Esophagus (tissue), 2 donors: Measurements from ENCODE around the gene PPFIA4. TPM values are rescaled to one million over a fixed set of nuclear protein-coding genes. Genes with fewer than 3 reads are reported as not detected.

Experiments
- H3K27ac ChIP-seq, 2 donors: one replicate each; pipeline ENCODE4 v1.5.1; 2013; ENCODE audit warnings: low read depth in 2 of 2, mild to moderate bottlenecking in 2 of 2, inconsistent platforms in 1 of 2, low read length in 1 of 2, moderate library complexity in 1 of 2
- H3K27me3 ChIP-seq, 2 donors: one replicate each; pipeline ENCODE4 v1.6.1; 2013; ENCODE audit warnings: low read length in 2 of 2, control low read depth in 1 of 2, mild to moderate bottlenecking in 1 of 2; ENCODE audit not compliant: insufficient read depth in 2 of 2, control insufficient read depth in 1 of 2
- H3K36me3 ChIP-seq, 2 donors: one replicate each; pipeline ENCODE4 v1.6.1; 2013; ENCODE audit warnings: low read length in 1 of 2; ENCODE audit not compliant: control insufficient read depth in 2 of 2, insufficient read depth in 2 of 2
- H3K4me1 ChIP-seq, 2 donors: one replicate each; pipeline ENCODE4 v1.6.1; 2013; ENCODE audit warnings: low read length in 1 of 2; ENCODE audit not compliant: control insufficient read depth in 2 of 2, insufficient read depth in 2 of 2
- H3K4me3 ChIP-seq, 2 donors: one replicate each; pipeline ENCODE4 v1.5.1; 2013; ENCODE audit warnings: low read length in 2 of 2, mild to moderate bottlenecking in 2 of 2, low read depth in 1 of 2, moderate library complexity in 1 of 2
- H3K9me3 ChIP-seq, 2 donors: one replicate each; pipeline ENCODE4 v1.6.1; 2013; ENCODE audit warnings: mild to moderate bottlenecking in 2 of 2, low read depth in 1 of 2, low read length in 1 of 2, moderate library complexity in 1 of 2; ENCODE audit not compliant: control insufficient read depth in 2 of 2, insufficient read depth in 1 of 2
- WGBS, 2 donors: extraction: QIAGEN DNeasy Blood & Tissue Kit; methylation state at CpG; one replicate each; pipeline ENCODE4 v1.1.7; 2013; 5-methylcytosine and 5-hydroxymethylcytosine counted together
- polyA plus RNA-seq, 2 donors: library from polyadenylated mRNA; stranded (reverse); fragments of 200-250 nt; gene quantifications; one replicate each; pipeline ENCODE4 v1.2.3, GENCODE V29; 2013
- donor health status: healthy with polysubstance abuse.
- donor health status: Bipolar disorder and iron deficiency.

The PPFIA4 gene
- polyA plus RNA-seq, 2 donors, result 0.84 to 4.1 TPM

DNA sequence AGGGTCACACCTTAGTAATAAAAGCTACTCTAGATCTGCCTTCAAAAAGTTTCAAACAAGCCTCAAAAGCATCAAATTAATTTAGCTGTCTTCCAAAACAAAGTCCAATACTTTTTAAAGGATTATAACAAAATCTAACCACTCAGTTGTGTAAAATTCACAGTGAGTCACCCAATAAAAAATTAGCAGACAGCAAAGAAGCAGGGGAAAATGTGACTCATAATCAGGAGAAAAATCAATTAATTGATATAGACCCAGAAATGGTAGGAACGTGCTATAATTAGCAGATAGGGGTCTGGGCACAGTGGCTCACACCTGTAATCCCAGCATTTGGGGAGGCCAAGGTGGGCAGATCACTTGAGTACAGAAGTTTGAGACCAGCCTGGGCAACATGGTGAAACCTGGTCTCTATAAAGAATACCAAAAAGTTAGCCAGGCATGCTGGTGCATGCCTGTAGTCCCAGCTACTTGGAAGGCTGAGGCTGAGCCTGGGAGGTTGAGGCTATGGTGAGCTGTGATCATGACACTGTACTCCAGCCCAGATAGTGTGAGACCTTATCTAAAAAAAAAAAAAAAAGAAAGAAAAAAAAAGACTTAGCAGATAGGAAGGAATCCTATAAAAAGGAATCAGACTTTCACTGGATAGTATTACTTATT is 67.6 kb downstream of the PPFIA4 start:
- 65 to 74% methylated on average over 1 of the region's 1 CpG for WGBS, 2 donors
- no peaks in the 10 kb centered on the region for H3K9me3 ChIP-seq
- H3K4me1 ChIP-seq, result peaks cover 0 to 4% of the 10 kb centered on the region in 2 donors
- no peak overlapping the region for H3K27ac ChIP-seq
- H3K36me3 ChIP-seq, result no peaks in the 10 kb centered on the region
- H3K27me3 ChIP-seq, result no peaks in the 10 kb centered on the region
- H3K4me3 ChIP-seq, result no peak overlapping the region

DNA sequence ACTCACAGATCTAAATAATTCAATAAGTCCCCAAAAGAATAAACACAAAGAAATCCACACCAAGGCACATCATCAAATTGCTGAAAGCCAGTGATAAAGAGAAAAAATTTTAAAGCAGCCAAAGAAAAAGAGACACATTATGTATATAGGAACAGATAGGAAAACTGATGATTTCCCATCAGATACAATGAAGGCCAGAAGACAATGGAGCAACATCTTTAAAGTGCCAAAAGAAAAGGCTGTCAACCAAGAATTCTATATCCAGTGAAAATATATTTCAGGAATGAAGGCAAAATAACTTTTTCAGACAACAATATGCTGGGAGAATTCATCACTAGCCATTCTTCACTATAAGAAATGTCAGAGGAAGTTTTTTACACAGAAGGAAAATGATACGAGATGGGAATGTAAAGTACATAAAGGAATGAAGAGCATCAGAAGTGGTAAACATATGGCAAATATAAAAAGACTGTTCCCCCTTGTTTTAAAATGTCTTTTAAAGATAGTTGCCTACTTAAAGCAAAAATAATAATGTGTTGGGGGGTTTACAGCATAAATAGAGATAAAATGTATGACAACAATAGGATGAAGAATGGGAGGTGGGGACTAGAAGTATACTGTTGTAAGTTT is 68.9 kb downstream of the PPFIA4 start:
- no peaks in the 10 kb centered on the region for H3K36me3 ChIP-seq
- H3K9me3 ChIP-seq, result no peaks in the 10 kb centered on the region
- H3K27ac ChIP-seq, result no peak overlapping the region
- 90 to 91% methylated on average over 1 of the region's 1 CpG for WGBS, 2 donors
- no peaks in the 10 kb centered on the region for H3K27me3 ChIP-seq
- H3K4me1 ChIP-seq, result peaks cover 0 to 4% of the 10 kb centered on the region in 2 donors
- no peak overlapping the region for H3K4me3 ChIP-seq

DNA sequence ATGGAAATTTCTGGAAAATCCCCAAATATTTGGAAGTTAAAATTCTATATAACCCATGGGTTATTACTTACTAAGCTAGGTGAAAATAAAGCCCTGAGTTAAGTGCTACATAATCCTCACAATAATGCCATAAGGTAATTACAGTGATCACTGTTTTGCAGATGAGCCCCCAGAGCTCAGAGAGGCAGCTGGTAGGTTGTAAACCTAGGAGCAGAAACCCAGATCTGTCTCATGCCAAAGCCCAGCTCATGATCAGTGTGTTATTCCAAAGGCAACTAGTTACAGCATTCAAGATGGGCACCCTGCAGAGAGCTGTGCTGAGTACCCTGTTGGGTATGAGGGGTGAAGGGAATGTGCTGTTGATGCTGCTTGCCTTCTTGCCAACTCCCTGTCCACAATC is 70.3 kb downstream of the PPFIA4 start:
- peaks cover 0 to 4% of the 10 kb centered on the region in 2 donors for H3K4me1 ChIP-seq
- H3K4me3 ChIP-seq, result no peak overlapping the region
- no peaks in the 10 kb centered on the region for H3K9me3 ChIP-seq
- no peaks in the 10 kb centered on the region for H3K36me3 ChIP-seq
- H3K27ac ChIP-seq, result no peak overlapping the region
- H3K27me3 ChIP-seq, result no peaks in the 10 kb centered on the region

DNA sequence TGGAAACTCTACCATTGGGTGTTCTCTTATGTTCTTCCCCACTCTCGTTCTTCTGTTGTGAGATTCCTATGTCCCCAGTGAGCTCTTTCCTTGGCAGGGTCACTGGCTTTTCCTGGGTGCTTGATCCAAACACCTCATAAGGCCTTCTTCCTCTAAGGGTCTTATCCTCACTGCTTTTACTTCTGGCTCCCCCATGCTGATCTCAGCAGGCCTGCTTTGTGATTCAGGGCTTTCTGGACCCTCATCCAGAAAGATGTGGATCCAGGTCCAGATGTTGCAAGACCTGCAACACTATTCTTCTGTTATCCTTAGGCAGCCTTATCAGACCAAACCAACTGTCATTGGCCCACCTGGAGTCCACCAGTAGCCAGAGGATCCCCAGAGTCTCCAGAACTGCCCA is 70.7 kb downstream of the PPFIA4 start:
- WGBS, 2 donors, result 77 to 83% methylated on average over 1 of the region's 1 CpG
- no peak overlapping the region for H3K4me3 ChIP-seq

DNA sequence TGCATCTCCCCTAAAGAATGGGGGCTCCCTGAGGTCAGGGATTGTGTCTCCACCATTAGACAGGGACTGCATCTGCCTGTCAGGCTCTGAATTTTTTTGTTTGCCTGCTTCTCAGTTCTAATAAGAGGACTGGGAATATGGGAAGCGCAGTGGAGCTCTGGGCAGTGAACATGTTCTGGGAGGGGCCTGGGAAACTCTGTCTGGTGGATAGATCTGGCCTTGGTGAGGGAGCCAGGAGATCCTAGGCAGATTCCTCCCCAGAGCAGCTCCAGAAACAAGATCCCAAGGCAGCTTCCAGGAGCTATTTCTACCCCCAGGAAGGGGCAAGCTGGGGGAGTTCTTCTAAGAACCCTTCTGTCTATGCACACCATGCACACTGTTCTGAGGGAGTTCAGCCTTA is 72.2 kb downstream of the PPFIA4 start:
- Histone ChIP-seq H3K27ac (no peak overlapping the region), H3K4me3 (no peak overlapping the region), H3K36me3 (no peaks in the 10 kb centered on the region), H3K9me3 (no peaks in the 10 kb centered on the region), H3K27me3 (no peaks in the 10 kb centered on the region), H3K4me1 (no peaks in the 10 kb centered on the region)
- 79 to 85% methylated on average over 1 of the region's 1 CpG for WGBS, 2 donors

More for the DNA sequence above, 70.7 kb downstream of the PPFIA4 start:
- Histone ChIP-seq H3K9me3 (no peaks in the 10 kb centered on the region), H3K36me3 (no peaks in the 10 kb centered on the region), H3K4me1 (peaks cover 0 to under 1% of the 10 kb centered on the region in 2 donors), H3K27me3 (no peaks in the 10 kb centered on the region), H3K27ac (no peak overlapping the region)

DNA sequence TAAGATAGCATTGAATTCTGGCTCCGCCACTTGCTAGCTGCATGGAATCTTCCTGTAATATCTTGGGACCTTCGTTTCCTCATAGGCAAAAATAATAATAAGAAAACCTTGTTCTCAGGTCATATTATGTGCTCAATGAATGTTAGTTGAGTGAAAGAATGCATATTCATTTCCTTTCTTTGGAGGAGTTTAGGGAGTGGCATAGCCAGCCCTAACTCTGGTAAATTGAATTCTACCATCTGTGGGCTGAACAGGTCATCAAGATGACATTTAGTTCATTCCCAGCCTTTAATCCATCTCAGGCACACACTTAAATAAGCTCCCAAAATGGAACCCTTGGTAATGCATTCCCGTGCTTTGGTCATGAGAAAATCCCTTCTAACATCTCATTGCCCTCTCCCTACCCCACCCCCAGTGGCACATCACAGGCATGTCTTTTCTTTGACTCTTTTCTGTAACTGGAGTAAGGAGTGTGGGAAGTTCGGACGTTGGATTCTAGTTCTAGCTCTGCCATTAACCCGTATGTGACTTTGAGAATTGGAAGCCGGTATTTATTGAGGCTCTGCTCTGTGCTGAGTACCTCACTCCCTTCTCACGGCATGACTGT is 72.7 kb downstream of the PPFIA4 start:
- 82 to 85% methylated on average over 8 of the region's 8 CpGs for WGBS, 2 donors
- Histone ChIP-seq H3K4me3 (no peak overlapping the region), H3K27me3 (no peaks in the 10 kb centered on the region), H3K36me3 (no peaks in the 10 kb centered on the region), H3K9me3 (no peaks in the 10 kb centered on the region), H3K4me1 (no peaks in the 10 kb centered on the region), H3K27ac (no peak overlapping the region)

DNA sequence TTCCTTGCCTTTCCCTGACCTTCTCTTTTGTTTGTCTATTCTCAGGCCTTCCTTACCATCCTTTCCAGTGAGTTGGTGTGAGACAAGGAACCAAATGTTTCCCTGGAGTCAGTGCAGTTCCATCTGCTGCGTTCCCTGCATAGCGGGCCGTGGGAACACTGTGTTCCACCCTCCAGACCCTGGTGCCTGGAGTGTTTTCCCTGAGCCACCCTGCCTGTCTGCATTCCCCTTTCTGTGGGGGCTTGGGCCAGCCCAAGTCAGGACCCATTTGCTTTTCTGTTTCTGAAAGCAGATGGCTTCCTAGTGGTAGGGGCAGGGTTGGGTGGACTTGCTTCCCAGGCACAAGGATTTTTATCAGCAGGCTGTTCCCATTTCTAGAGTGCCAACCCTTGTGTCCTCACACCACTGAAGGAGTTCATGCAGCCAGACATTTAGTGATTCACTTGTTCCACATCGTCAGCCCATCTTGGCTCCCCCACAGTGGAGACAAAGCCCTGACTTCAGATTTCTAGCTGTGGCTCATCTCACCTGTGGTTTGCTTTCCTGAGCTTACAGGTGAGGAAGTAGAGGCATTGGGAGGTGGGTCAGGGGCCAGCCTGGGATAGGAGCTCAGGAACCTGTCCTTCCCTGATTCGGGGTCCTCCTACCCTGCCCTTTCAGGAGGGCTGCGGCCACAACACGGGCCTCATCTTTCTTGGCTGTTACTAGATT is 73.7 kb downstream of the PPFIA4 start:
- no peaks in the 10 kb centered on the region for H3K36me3 ChIP-seq
- WGBS, 2 donors, result 83 to 87% methylated on average over 7 of the region's 7 CpGs
- no peaks in the 10 kb centered on the region for H3K4me1 ChIP-seq
- no peak overlapping the region for H3K27ac ChIP-seq
- H3K27me3 ChIP-seq, result no peaks in the 10 kb centered on the region
- no peak overlapping the region for H3K4me3 ChIP-seq
- H3K9me3 ChIP-seq, result no peaks in the 10 kb centered on the region

DNA sequence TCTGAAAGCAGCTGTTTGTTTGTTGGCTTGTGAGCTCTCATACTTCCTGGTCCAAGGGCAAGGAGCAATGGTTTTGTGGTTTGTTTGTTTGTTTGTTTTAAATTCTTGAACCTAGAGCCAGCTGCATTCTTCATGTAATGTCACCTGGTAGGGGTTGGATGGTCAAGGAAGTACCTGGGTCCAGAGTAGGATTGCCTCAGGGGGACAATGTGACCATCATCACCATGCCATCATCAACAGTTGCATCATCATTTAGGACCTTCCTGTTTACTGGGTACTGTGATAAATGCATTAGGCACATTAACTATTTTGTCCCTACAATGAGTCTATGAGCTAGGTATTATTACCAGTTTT is 74.2 kb downstream of the PPFIA4 start:
- H3K36me3 ChIP-seq, result no peaks in the 10 kb centered on the region
- H3K27me3 ChIP-seq, result no peaks in the 10 kb centered on the region
- H3K4me3 ChIP-seq, result no peak overlapping the region
- no peak overlapping the region for H3K27ac ChIP-seq
- no peaks in the 10 kb centered on the region for H3K9me3 ChIP-seq
- no peaks in the 10 kb centered on the region for H3K4me1 ChIP-seq

DNA sequence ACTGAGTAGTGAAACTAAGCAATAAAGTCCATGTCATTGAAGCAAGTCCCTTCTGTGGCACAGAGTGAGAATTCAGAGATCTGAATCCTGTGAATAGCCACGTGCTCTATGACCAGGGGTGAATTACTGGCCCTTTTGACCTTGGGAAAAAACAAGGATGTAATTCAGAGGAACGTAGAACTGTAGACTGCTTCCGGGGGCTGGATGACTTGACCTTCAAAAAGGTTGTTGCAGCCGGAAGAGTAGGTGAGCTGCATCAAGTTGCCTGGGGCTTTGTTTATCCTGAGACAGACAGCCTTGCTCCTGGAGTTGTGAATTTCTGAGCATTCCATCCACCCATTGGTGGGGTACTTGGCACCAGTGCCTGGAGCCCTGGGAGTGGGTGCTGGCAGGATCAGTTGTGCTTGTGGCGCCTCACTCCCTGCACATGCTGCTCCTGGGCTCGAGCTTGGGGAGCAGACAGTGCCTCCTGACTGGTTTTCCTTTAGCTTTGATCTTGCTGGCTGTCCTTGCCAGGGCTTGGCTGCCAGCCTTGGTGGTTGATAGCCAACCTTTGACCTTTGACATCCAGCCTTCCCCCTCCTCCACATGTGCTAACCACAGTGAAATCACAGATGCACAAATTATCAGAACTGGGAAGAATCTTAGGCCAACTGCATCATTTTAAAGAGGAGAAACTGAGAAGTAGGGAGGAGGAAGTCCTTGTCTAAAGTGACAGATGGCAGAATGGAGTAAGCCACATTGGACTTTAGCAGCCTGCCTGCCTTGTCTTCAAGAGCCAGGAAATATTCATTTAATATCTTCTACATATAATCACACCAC is 75.7 kb downstream of the PPFIA4 start:
- WGBS, 2 donors, result 55 to 57% methylated on average over 6 of the region's 6 CpGs
- no peaks in the 10 kb centered on the region for H3K27me3 ChIP-seq
- H3K4me1 ChIP-seq, result no peaks in the 10 kb centered on the region
- H3K36me3 ChIP-seq, result no peaks in the 10 kb centered on the region
- H3K27ac ChIP-seq, result no peak overlapping the region
- no peak overlapping the region for H3K4me3 ChIP-seq
- H3K9me3 ChIP-seq, result no peaks in the 10 kb centered on the region
